Mesenchymal stem cell (in vitro differentiated cells and primary cell): ENCODE results near the gene GALR2.

Experiments used
- DNase-seq: peaks from one replicate; pipeline ENCODE4 v3.0.0-alpha.2; 2013
- H2AFZ ChIP-seq: one replicate; pipeline ENCODE4 v1.6.1; 2013; ENCODE audit warnings: low read depth, mild to moderate bottlenecking, control low read depth, inconsistent platforms, low read length, moderate library complexity
- H2AK5ac ChIP-seq: 2 replicates; pipeline ENCODE4 v1.6.1; 2013; ENCODE audit warnings: low read length, moderate library complexity, mild to moderate bottlenecking, inconsistent platforms; ENCODE audit not compliant: severe bottlenecking
- H2BK120ac ChIP-seq: one replicate; pipeline ENCODE4 v1.6.1; 2013; ENCODE audit warnings: low read depth, mild to moderate bottlenecking, inconsistent platforms, low read length, moderate library complexity
- H2BK12ac ChIP-seq, 2 experiments: one replicate each; pipeline ENCODE4 v1.6.1; 2013; ENCODE audit warnings: inconsistent platforms in 2 of 2, low read length in 2 of 2, mild to moderate bottlenecking in 2 of 2, moderate library complexity in 2 of 2, control low read depth in 1 of 2
- H2BK15ac ChIP-seq: one replicate; pipeline ENCODE4 v1.6.1; 2013; ENCODE audit warnings: mild to moderate bottlenecking, low read depth, inconsistent platforms; ENCODE audit not compliant: poor library complexity, severe bottlenecking
- H2BK5ac ChIP-seq: 2 replicates; pipeline ENCODE4 v1.6.1; 2013; ENCODE audit warnings: low read depth, mild to moderate bottlenecking, low read length, control low read depth, inconsistent platforms; ENCODE audit not compliant: poor library complexity, severe bottlenecking
- H3K14ac ChIP-seq, 2 experiments: one replicate each; pipeline ENCODE4 v1.6.1; 2013; ENCODE audit warnings: inconsistent platforms in 2 of 2, low read length in 2 of 2, control low read depth in 1 of 2, mild to moderate bottlenecking in 1 of 2, moderate library complexity in 1 of 2
- H3K18ac ChIP-seq, 2 experiments: one replicate each; pipeline ENCODE4 v1.6.1; 2013; ENCODE audit warnings: inconsistent platforms in 2 of 2, low read length in 2 of 2, control low read depth in 1 of 2, low read depth in 1 of 2, mild to moderate bottlenecking in 1 of 2
- H3K23ac ChIP-seq, 2 experiments: one replicate each; pipeline ENCODE4 v1.6.1; 2013; ENCODE audit warnings: inconsistent platforms in 2 of 2, low read length in 2 of 2, mild to moderate bottlenecking in 2 of 2, moderate library complexity in 2 of 2, control low read depth in 1 of 2
- H3K27ac ChIP-seq: 2 replicates; pipeline ENCODE4 v1.5.1; 2013; ENCODE audit warnings: mild to moderate bottlenecking, moderate library complexity, low read length, control low read depth, inconsistent platforms; ENCODE audit not compliant: poor library complexity, severe bottlenecking
- H3K27me3 ChIP-seq, 2 experiments: 2 replicates each; pipeline versions ENCODE4 v1.6.1 to v1.7.0; 2013; ENCODE audit warnings: low read length in 2 of 2, mild to moderate bottlenecking in 2 of 2, moderate library complexity in 2 of 2, control low read depth in 1 of 2, inconsistent platforms in 1 of 2; ENCODE audit not compliant: control insufficient read depth in 1 of 2, insufficient read depth in 1 of 2
- H3K36me3 ChIP-seq, 2 experiments: 2 replicates each; pipeline versions ENCODE4 v1.6.1 to v1.7.0; 2013; ENCODE audit warnings: low read length in 2 of 2, control low read depth in 1 of 2, inconsistent platforms in 1 of 2, low read depth in 1 of 2, mild to moderate bottlenecking in 1 of 2; ENCODE audit not compliant: insufficient read depth in 2 of 2, control insufficient read depth in 1 of 2
- H3K4ac ChIP-seq, 2 experiments: one replicate each; pipeline ENCODE4 v1.6.1; 2013; ENCODE audit warnings: inconsistent platforms in 2 of 2, low read length in 2 of 2, mild to moderate bottlenecking in 2 of 2, moderate library complexity in 2 of 2, control low read depth in 1 of 2, low read depth in 1 of 2
- H3K4me1 ChIP-seq: 2 replicates; pipeline ENCODE4 v1.6.1; 2013; ENCODE audit warnings: low read depth, low read length, control low read depth; ENCODE audit not compliant: control insufficient read depth, insufficient read depth
- H3K4me2 ChIP-seq: 2 replicates; pipeline ENCODE4 v1.6.1; 2013; ENCODE audit warnings: low read length, mild to moderate bottlenecking, inconsistent platforms; ENCODE audit not compliant: poor library complexity, severe bottlenecking
- H3K4me3 ChIP-seq, 2 experiments: 2 replicates each; pipeline versions ENCODE4 v1.5.1 to v1.7.0; 2013; ENCODE audit warnings: low read length in 2 of 2, mild to moderate bottlenecking in 2 of 2, control low read depth in 1 of 2, low read depth in 1 of 2; ENCODE audit not compliant: insufficient read depth in 1 of 2
- H3K79me1 ChIP-seq: replicated peaks from 2 replicates; pipeline ENCODE4 v1.6.1; 2013; ENCODE audit warnings: mild to moderate bottlenecking, control low read depth, low read length, inconsistent platforms; ENCODE audit not compliant: poor library complexity, severe bottlenecking
- H3K9ac ChIP-seq: 2 replicates; pipeline ENCODE4 v1.7.0; 2013; ENCODE audit warnings: mild to moderate bottlenecking, low read length, moderate library complexity
- H3K9me3 ChIP-seq: 2 replicates; pipeline ENCODE4 v1.7.0; 2013; ENCODE audit warnings: mild to moderate bottlenecking, low read length; ENCODE audit not compliant: control insufficient read depth
- H4K8ac ChIP-seq: one replicate; pipeline ENCODE4 v1.6.1; 2013; ENCODE audit warnings: inconsistent platforms, mild to moderate bottlenecking, low read length, moderate library complexity
- H4K91ac ChIP-seq: one replicate; pipeline ENCODE4 v1.6.1; 2013; ENCODE audit warnings: mild to moderate bottlenecking, low read length, inconsistent platforms
- WGBS: methylation state at CpG from one replicate; pipeline ENCODE4 v1.1.7; 2013; ENCODE audit warnings: mixed read lengths; 5-methylcytosine and 5-hydroxymethylcytosine counted together

GALR2 gene

DNA sequence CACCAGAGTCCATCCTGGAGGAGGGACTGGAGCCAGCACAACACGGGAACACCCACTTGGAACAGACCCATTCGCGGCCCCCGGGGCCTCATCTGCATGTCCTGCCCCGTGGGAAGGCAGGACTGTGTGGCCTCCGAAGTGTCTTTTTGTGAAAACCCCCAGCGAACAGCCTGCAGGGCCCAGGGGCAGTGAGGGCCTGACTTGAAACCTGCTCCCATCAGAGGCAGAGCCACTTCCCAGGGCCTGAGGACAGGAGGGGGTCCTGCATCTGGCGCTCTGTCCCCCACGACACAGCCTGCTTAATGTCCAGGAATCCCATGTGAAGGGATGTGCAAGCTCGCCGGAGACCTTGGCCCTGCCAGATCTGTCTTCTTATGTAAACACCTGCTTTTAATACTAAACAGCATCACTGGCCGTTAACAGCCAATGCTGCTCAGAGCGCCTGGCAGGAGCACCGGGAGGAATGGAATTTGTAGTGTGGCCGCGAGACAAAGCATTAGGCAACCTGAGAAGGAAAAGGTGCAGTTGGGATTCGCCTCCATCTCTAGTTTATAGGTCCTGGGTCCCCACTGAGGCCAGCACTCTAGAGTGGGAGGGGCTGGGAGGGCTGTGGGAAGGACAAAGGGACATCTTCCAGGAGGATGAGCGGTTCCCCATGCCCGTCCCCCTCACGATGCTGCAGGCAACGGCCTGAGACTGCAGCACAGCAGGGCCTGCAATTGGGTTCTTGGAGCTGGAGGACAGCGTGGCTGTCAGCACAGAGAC lies 37.9 kb upstream of the GALR2 start:
- H2AK5ac ChIP-seq = peak overlapping the region; percentile 92
- H3K4me2 ChIP-seq = no peak overlapping the region
- no peak for DNase-seq
- H2BK12ac ChIP-seq = no peak overlapping the region
- H3K36me3 ChIP-seq = peaks cover 29 to 38% of the 10 kb centered on the region in 2 experiments
- no peak overlapping the region for H2BK5ac ChIP-seq
- H2AFZ ChIP-seq = no peak overlapping the region
- H3K27me3 ChIP-seq = no peaks in the 10 kb centered on the region
- H3K79me1 ChIP-seq = peaks cover 5% of the 10 kb centered on the region
- peak overlapping the region; percentile 7 for H4K8ac ChIP-seq
- H3K4ac ChIP-seq = no peak overlapping the region
- no peak overlapping the region for H3K14ac ChIP-seq
- H3K27ac ChIP-seq = peak overlapping the region; percentile 15
- peaks cover 21% of the 10 kb centered on the region for H3K4me1 ChIP-seq
- no peaks in the 10 kb centered on the region for H3K9me3 ChIP-seq
- 60% methylated on average over 22 of the region's 22 CpGs for WGBS
- H3K23ac ChIP-seq = no peak overlapping the region
- peak overlapping the region in 1 of 2 experiments; percentile 14 for H3K18ac ChIP-seq
- no peak overlapping the region for H3K9ac ChIP-seq
- no peak overlapping the region for H2BK120ac ChIP-seq
- H2BK15ac ChIP-seq = no peak overlapping the region
- no peak overlapping the region for H4K91ac ChIP-seq
- H3K4me3 ChIP-seq = no peak overlapping the region

- Histone ChIP-seq H3K4me1 (peaks cover 21% of the 10 kb centered on the region), H3K4ac (no peak overlapping the region), H3K27me3 (no peaks in the 10 kb centered on the region), H4K8ac (no peak overlapping the region), H3K9me3 (no peaks in the 10 kb centered on the region), H3K4me3 (no peak overlapping the region), H3K23ac (no peak overlapping the region), H3K9ac (no peak overlapping the region), H2BK5ac (no peak overlapping the region), H4K91ac (no peak overlapping the region), H3K36me3 (peaks cover 41 to 50% of the 10 kb centered on the region in 2 experiments), H2BK12ac (no peak overlapping the region), H2AFZ (no peak overlapping the region), H3K4me2 (no peak overlapping the region), H3K18ac (no peak overlapping the region), H3K27ac (peak overlapping the region; percentile 50), H2AK5ac (peak overlapping the region; percentile 16), H3K79me1 (peaks cover 10% of the 10 kb centered on the region), H3K14ac (no peak overlapping the region), H2BK15ac (no peak overlapping the region), H2BK120ac (no peak overlapping the region)
- DNase-seq = no peak
- WGBS = 84% methylated on average over 3 of the region's 3 CpGs
These were observed 36.5 kb upstream of the GALR2 start for GRCh38 chr17:76038050-76038449.

DNA sequence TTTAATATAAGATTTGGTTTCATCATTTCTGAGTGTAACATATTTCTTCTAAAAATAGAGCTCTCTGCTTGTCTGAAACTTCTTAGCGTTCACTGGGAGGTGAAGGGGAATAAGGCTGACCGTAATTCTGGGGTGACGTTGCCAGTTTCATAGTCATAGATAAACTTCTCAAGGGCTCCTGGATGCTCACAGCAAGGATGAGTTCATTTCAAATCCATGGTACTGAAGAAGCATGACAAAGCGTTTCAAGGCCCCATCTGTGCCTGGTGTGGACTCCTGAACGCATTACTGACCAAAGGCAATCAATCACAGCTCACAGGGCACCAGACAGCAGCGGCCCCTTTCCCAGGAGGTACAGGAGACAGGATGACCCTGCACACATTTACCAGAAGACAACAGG lies 35.5 kb upstream of the GALR2 start:
- H3K23ac ChIP-seq = no peak overlapping the region
- peaks cover 16% of the 10 kb centered on the region for H3K79me1 ChIP-seq
- no peak overlapping the region for H3K4me3 ChIP-seq
- H4K91ac ChIP-seq = no peak overlapping the region
- H4K8ac ChIP-seq = no peak overlapping the region
- H3K4me1 ChIP-seq = peaks cover 21% of the 10 kb centered on the region
- H3K4me2 ChIP-seq = no peak overlapping the region
- no peak overlapping the region for H3K14ac ChIP-seq
- H3K9ac ChIP-seq = no peak overlapping the region
- peak; percentile 3 for DNase-seq
- no peak overlapping the region for H2BK5ac ChIP-seq
- H3K27me3 ChIP-seq = no peaks in the 10 kb centered on the region
- no peak overlapping the region for H2BK12ac ChIP-seq
- H3K4ac ChIP-seq = no peak overlapping the region
- no peak overlapping the region for H2AK5ac ChIP-seq
- H2AFZ ChIP-seq = no peak overlapping the region
- H2BK15ac ChIP-seq = no peak overlapping the region
- 75% methylated on average over 6 of the region's 6 CpGs for WGBS
- H3K36me3 ChIP-seq = peaks cover 52 to 60% of the 10 kb centered on the region in 2 experiments
- H3K9me3 ChIP-seq = no peaks in the 10 kb centered on the region
- no peak overlapping the region for H2BK120ac ChIP-seq
- H3K27ac ChIP-seq = peak overlapping the region; percentile 40
- no peak overlapping the region for H3K18ac ChIP-seq

DNA sequence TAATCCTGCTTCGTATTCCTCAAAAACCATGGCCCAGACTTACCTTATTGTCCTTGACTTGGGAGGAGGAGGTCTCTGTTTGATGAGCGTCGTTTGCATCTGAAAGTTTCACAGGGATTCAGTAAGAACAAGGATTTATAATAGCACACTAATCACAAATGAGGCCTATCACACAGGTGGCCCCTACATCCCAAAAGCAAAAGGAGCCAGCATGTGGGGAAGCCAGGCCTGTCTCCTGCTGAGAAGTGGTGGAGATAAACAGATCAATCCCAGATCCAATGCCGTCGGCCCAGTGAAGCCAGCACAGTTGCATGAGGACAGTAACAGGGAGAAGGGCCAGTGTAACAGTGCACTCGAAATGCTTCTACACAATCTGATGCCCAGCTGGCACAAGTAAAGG lies 34.2 kb upstream of the GALR2 start:
- peaks cover 23% of the 10 kb centered on the region for H3K4me1 ChIP-seq
- H2BK5ac ChIP-seq = no peak overlapping the region

More for the DNA sequence above, 34.2 kb upstream of the GALR2 start:
- Histone ChIP-seq H2BK15ac (no peak overlapping the region), H3K18ac (no peak overlapping the region), H3K4me2 (no peak overlapping the region), H3K23ac (no peak overlapping the region), H2BK120ac (no peak overlapping the region), H3K14ac (no peak overlapping the region), H4K8ac (no peak overlapping the region), H3K79me1 (peaks cover 24% of the 10 kb centered on the region), H2AFZ (no peak overlapping the region), H3K27ac (no peak overlapping the region), H2BK12ac (no peak overlapping the region), H3K27me3 (no peaks in the 10 kb centered on the region), H3K4ac (no peak overlapping the region), H2AK5ac (peak overlapping the region; percentile 34), H3K4me3 (no peak overlapping the region), H3K9ac (no peak overlapping the region), H4K91ac (no peak overlapping the region), H3K9me3 (no peaks in the 10 kb centered on the region), H3K36me3 (peaks cover 63 to 73% of the 10 kb centered on the region in 2 experiments)
- DNase-seq = no peak
- 81% methylated on average over 3 of the region's 6 CpGs for WGBS
